ENCODE results near the gene NINL. TPM values are rescaled to one million over a fixed set of nuclear protein-coding genes. Genes with fewer than 3 reads are reported as not detected.

NINL gene
- total RNA-seq, 1 donor from 2014 or later = 95.5 TPM

- DNase-seq (ENCODE audit: low spot score) = no peak
- Mint-ChIP-seq H3K9me3 (ENCODE audit: unreplicated experiment) (no peaks in the 10 kb centered on the region), H3K27me3 (ENCODE audit: unreplicated experiment) (peaks cover 2% of the 10 kb centered on the region), H3K4me3 (ENCODE audit: unreplicated experiment) (no peak overlapping the region), H3K36me3 (ENCODE audit: low read depth, unreplicated experiment) (peaks cover 25% of the 10 kb centered on the region), H3K4me1 (ENCODE audit: unreplicated experiment) (peaks cover 62% of the 10 kb centered on the region), H3K27ac (ENCODE audit: unreplicated experiment) (no peak overlapping the region)
- no peak for TF ChIP-seq CTCF (IDR thresholded peaks at IDR 0.05; ENCODE audit: unreplicated experiment)
These were observed 13.5 kb downstream of the NINL start for GRCh38 chr20:25571817-25572216.

- peak overlapping the region; percentile 44 for H3K4me3 Mint-ChIP-seq (ENCODE audit: unreplicated experiment)
- peak overlapping the region; percentile 92 for H3K27ac Mint-ChIP-seq (ENCODE audit: unreplicated experiment)
- no peak for TF ChIP-seq CTCF (IDR thresholded peaks at IDR 0.05; ENCODE audit: unreplicated experiment)
- H3K27me3 Mint-ChIP-seq (ENCODE audit: unreplicated experiment) = peaks cover 2% of the 10 kb centered on the region
- DNase-seq (ENCODE audit: low spot score) = peak; percentile 38
- peaks cover 28% of the 10 kb centered on the region for H3K36me3 Mint-ChIP-seq (ENCODE audit: low read depth, unreplicated experiment)
- no peaks in the 10 kb centered on the region for H3K9me3 Mint-ChIP-seq (ENCODE audit: unreplicated experiment)
- H3K4me1 Mint-ChIP-seq (ENCODE audit: unreplicated experiment) = peaks cover 66% of the 10 kb centered on the region
These were observed 14.1 kb downstream of the NINL start for GRCh38 chr20:25571240-25571639.

GRCh38 chr20:25570148-25570530, 15.2 kb downstream of the NINL start:
- Mint-ChIP-seq H3K36me3 (ENCODE audit: low read depth, unreplicated experiment) (peaks cover 25% of the 10 kb centered on the region), H3K27me3 (ENCODE audit: unreplicated experiment) (peaks cover 2% of the 10 kb centered on the region), H3K27ac (ENCODE audit: unreplicated experiment) (no peak overlapping the region), H3K4me3 (ENCODE audit: unreplicated experiment) (peak overlapping the region; percentile 33), H3K4me1 (ENCODE audit: unreplicated experiment) (peaks cover 72% of the 10 kb centered on the region), H3K9me3 (ENCODE audit: unreplicated experiment) (no peaks in the 10 kb centered on the region)
- DNase-seq (ENCODE audit: low spot score) = no peak
- no peak for TF ChIP-seq CTCF (IDR thresholded peaks at IDR 0.05; ENCODE audit: unreplicated experiment)

- Mint-ChIP-seq H3K4me1 (ENCODE audit: unreplicated experiment) (peaks cover 63% of the 10 kb centered on the region), H3K27me3 (ENCODE audit: unreplicated experiment) (peaks cover 5% of the 10 kb centered on the region), H3K36me3 (ENCODE audit: low read depth, unreplicated experiment) (peaks cover 31% of the 10 kb centered on the region), H3K4me3 (ENCODE audit: unreplicated experiment) (no peak overlapping the region), H3K9me3 (ENCODE audit: unreplicated experiment) (peaks cover 7% of the 10 kb centered on the region), H3K27ac (ENCODE audit: unreplicated experiment) (peak overlapping the region; percentile 10)
- DNase-seq (ENCODE audit: low spot score) = no peak
- TF ChIP-seq CTCF (IDR thresholded peaks at IDR 0.05; ENCODE audit: unreplicated experiment) = no peak
These were observed 18.0 kb downstream of the NINL start for GRCh38 chr20:25567286-25567685.

GRCh38 chr20:25566821-25567220, 18.5 kb downstream of the NINL start:
- H3K27ac Mint-ChIP-seq (ENCODE audit: unreplicated experiment) = peak overlapping the region; percentile 10
- peaks cover 30% of the 10 kb centered on the region for H3K36me3 Mint-ChIP-seq (ENCODE audit: low read depth, unreplicated experiment)
- H3K4me3 Mint-ChIP-seq (ENCODE audit: unreplicated experiment) = no peak overlapping the region
- TF ChIP-seq CTCF (IDR thresholded peaks at IDR 0.05; ENCODE audit: unreplicated experiment) = no peak
- peaks cover 5% of the 10 kb centered on the region for H3K27me3 Mint-ChIP-seq (ENCODE audit: unreplicated experiment)
- DNase-seq (ENCODE audit: low spot score) = no peak
- peaks cover 62% of the 10 kb centered on the region for H3K4me1 Mint-ChIP-seq (ENCODE audit: unreplicated experiment)
- H3K9me3 Mint-ChIP-seq (ENCODE audit: unreplicated experiment) = peaks cover 7% of the 10 kb centered on the region

All from endothelial cell (in vitro differentiated cells).